Mesenchymal stem cell (in vitro differentiated cells and primary cell): ENCODE results near the gene THOC6.
"Not testable (repeated sequence)": the region's sequence is repeated elsewhere in the genome, so short reads cannot be mapped to it uniquely, and the experiment has no call there.

ENCODE experiments used
- DNase-seq: peaks from one replicate; pipeline ENCODE4 v3.0.0-alpha.2; 2013
- H2AFZ ChIP-seq: one replicate; pipeline ENCODE4 v1.6.1; 2013; ENCODE audit warnings: low read depth, mild to moderate bottlenecking, control low read depth, inconsistent platforms, low read length, moderate library complexity
- H2AK5ac ChIP-seq: 2 replicates; pipeline ENCODE4 v1.6.1; 2013; ENCODE audit warnings: low read length, moderate library complexity, mild to moderate bottlenecking, inconsistent platforms; ENCODE audit not compliant: severe bottlenecking
- H2BK120ac ChIP-seq: one replicate; pipeline ENCODE4 v1.6.1; 2013; ENCODE audit warnings: low read depth, mild to moderate bottlenecking, inconsistent platforms, low read length, moderate library complexity
- H2BK12ac ChIP-seq, 2 experiments: one replicate each; pipeline ENCODE4 v1.6.1; 2013; ENCODE audit warnings: inconsistent platforms in 2 of 2, low read length in 2 of 2, mild to moderate bottlenecking in 2 of 2, moderate library complexity in 2 of 2, control low read depth in 1 of 2
- H2BK15ac ChIP-seq: one replicate; pipeline ENCODE4 v1.6.1; 2013; ENCODE audit warnings: mild to moderate bottlenecking, low read depth, inconsistent platforms; ENCODE audit not compliant: poor library complexity, severe bottlenecking
- H2BK5ac ChIP-seq: 2 replicates; pipeline ENCODE4 v1.6.1; 2013; ENCODE audit warnings: low read depth, mild to moderate bottlenecking, low read length, control low read depth, inconsistent platforms; ENCODE audit not compliant: poor library complexity, severe bottlenecking
- H3K14ac ChIP-seq, 2 experiments: one replicate each; pipeline ENCODE4 v1.6.1; 2013; ENCODE audit warnings: inconsistent platforms in 2 of 2, low read length in 2 of 2, control low read depth in 1 of 2, mild to moderate bottlenecking in 1 of 2, moderate library complexity in 1 of 2
- H3K18ac ChIP-seq, 2 experiments: one replicate each; pipeline ENCODE4 v1.6.1; 2013; ENCODE audit warnings: inconsistent platforms in 2 of 2, low read length in 2 of 2, control low read depth in 1 of 2, low read depth in 1 of 2, mild to moderate bottlenecking in 1 of 2
- H3K23ac ChIP-seq, 2 experiments: one replicate each; pipeline ENCODE4 v1.6.1; 2013; ENCODE audit warnings: inconsistent platforms in 2 of 2, low read length in 2 of 2, mild to moderate bottlenecking in 2 of 2, moderate library complexity in 2 of 2, control low read depth in 1 of 2
- H3K27ac ChIP-seq: 2 replicates; pipeline ENCODE4 v1.5.1; 2013; ENCODE audit warnings: mild to moderate bottlenecking, moderate library complexity, low read length, control low read depth, inconsistent platforms; ENCODE audit not compliant: poor library complexity, severe bottlenecking
- H3K27me3 ChIP-seq, 2 experiments: 2 replicates each; pipeline versions ENCODE4 v1.6.1 to v1.7.0; 2013; ENCODE audit warnings: low read length in 2 of 2, mild to moderate bottlenecking in 2 of 2, moderate library complexity in 2 of 2, control low read depth in 1 of 2, inconsistent platforms in 1 of 2; ENCODE audit not compliant: control insufficient read depth in 1 of 2, insufficient read depth in 1 of 2
- H3K36me3 ChIP-seq, 2 experiments: 2 replicates each; pipeline versions ENCODE4 v1.6.1 to v1.7.0; 2013; ENCODE audit warnings: low read length in 2 of 2, control low read depth in 1 of 2, inconsistent platforms in 1 of 2, low read depth in 1 of 2, mild to moderate bottlenecking in 1 of 2; ENCODE audit not compliant: insufficient read depth in 2 of 2, control insufficient read depth in 1 of 2
- H3K4ac ChIP-seq, 2 experiments: one replicate each; pipeline ENCODE4 v1.6.1; 2013; ENCODE audit warnings: inconsistent platforms in 2 of 2, low read length in 2 of 2, mild to moderate bottlenecking in 2 of 2, moderate library complexity in 2 of 2, control low read depth in 1 of 2, low read depth in 1 of 2
- H3K4me1 ChIP-seq: 2 replicates; pipeline ENCODE4 v1.6.1; 2013; ENCODE audit warnings: low read depth, low read length, control low read depth; ENCODE audit not compliant: control insufficient read depth, insufficient read depth
- H3K4me2 ChIP-seq: 2 replicates; pipeline ENCODE4 v1.6.1; 2013; ENCODE audit warnings: low read length, mild to moderate bottlenecking, inconsistent platforms; ENCODE audit not compliant: poor library complexity, severe bottlenecking
- H3K4me3 ChIP-seq, 2 experiments: 2 replicates each; pipeline versions ENCODE4 v1.5.1 to v1.7.0; 2013; ENCODE audit warnings: low read length in 2 of 2, mild to moderate bottlenecking in 2 of 2, control low read depth in 1 of 2, low read depth in 1 of 2; ENCODE audit not compliant: insufficient read depth in 1 of 2
- H3K79me1 ChIP-seq: replicated peaks from 2 replicates; pipeline ENCODE4 v1.6.1; 2013; ENCODE audit warnings: mild to moderate bottlenecking, control low read depth, low read length, inconsistent platforms; ENCODE audit not compliant: poor library complexity, severe bottlenecking
- H3K9ac ChIP-seq: 2 replicates; pipeline ENCODE4 v1.7.0; 2013; ENCODE audit warnings: mild to moderate bottlenecking, low read length, moderate library complexity
- H3K9me3 ChIP-seq: 2 replicates; pipeline ENCODE4 v1.7.0; 2013; ENCODE audit warnings: mild to moderate bottlenecking, low read length; ENCODE audit not compliant: control insufficient read depth
- H4K8ac ChIP-seq: one replicate; pipeline ENCODE4 v1.6.1; 2013; ENCODE audit warnings: inconsistent platforms, mild to moderate bottlenecking, low read length, moderate library complexity
- H4K91ac ChIP-seq: one replicate; pipeline ENCODE4 v1.6.1; 2013; ENCODE audit warnings: mild to moderate bottlenecking, low read length, inconsistent platforms
- WGBS: methylation state at CpG from one replicate; pipeline ENCODE4 v1.1.7; 2013; ENCODE audit warnings: mixed read lengths; 5-methylcytosine and 5-hydroxymethylcytosine counted together

The THOC6 gene

GRCh38 chr16:3069146-3069545 lies 45.3 kb downstream of the THOC6 start:
- not testable (repeated sequence) for H3K79me1 ChIP-seq
- WGBS = 92% methylated on average over 10 of the region's 11 CpGs

GRCh38 chr16:3070608-3071111 lies 46.8 kb downstream of the THOC6 start:
- Histone ChIP-seq H3K9me3 (no peaks in the 10 kb centered on the region), H3K79me1 (peaks cover 4% of the 10 kb centered on the region), H3K4me1 (peaks cover 14% of the 10 kb centered on the region), H2BK120ac (no peak overlapping the region), H3K36me3 (peaks cover 0 to 26% of the 10 kb centered on the region in 2 experiments), H3K27ac (no peak overlapping the region), H3K18ac (no peak overlapping the region), H4K91ac (no peak overlapping the region), H3K23ac (no peak overlapping the region), H3K27me3 (peaks cover 15 to 31% of the 10 kb centered on the region in 2 experiments), H2BK12ac (no peak overlapping the region), H3K4me2 (no peak overlapping the region), H2AK5ac (no peak overlapping the region), H2AFZ (no peak overlapping the region), H3K4me3 (no peak overlapping the region), H3K4ac (no peak overlapping the region), H2BK5ac (no peak overlapping the region), H4K8ac (no peak overlapping the region), H3K9ac (no peak overlapping the region), H3K14ac (no peak overlapping the region), H2BK15ac (no peak overlapping the region)
- no peak for DNase-seq
- 86% methylated on average over 9 of the region's 9 CpGs for WGBS

More at GRCh38 chr16:3069146-3069545, 45.3 kb downstream of the THOC6 start:
- H3K27ac ChIP-seq, H3K23ac ChIP-seq, H3K18ac ChIP-seq, H2AK5ac ChIP-seq, H3K9ac ChIP-seq, H2BK5ac ChIP-seq, H3K14ac ChIP-seq, H3K4ac ChIP-seq, H3K9me3 ChIP-seq, H2BK15ac ChIP-seq, H3K4me3 ChIP-seq, H2AFZ ChIP-seq, DNase-seq, H2BK120ac ChIP-seq, H4K91ac ChIP-seq, H3K4me2 ChIP-seq, H2BK12ac ChIP-seq, H4K8ac ChIP-seq: not testable (repeated sequence)
- H3K36me3 ChIP-seq = peaks cover 0 to 26% of the 10 kb centered on the region in 2 experiments
- H3K4me1 ChIP-seq = peaks cover 26% of the 10 kb centered on the region
- H3K27me3 ChIP-seq = peaks cover 8 to 27% of the 10 kb centered on the region in 2 experiments

- H3K23ac ChIP-seq = no peak overlapping the region
- peaks cover 23 to 31% of the 10 kb centered on the region in 2 experiments for H3K27me3 ChIP-seq
- no peak overlapping the region for H3K27ac ChIP-seq
- H3K4me3 ChIP-seq = no peak overlapping the region
- H3K14ac ChIP-seq = no peak overlapping the region
- no peak overlapping the region for H2BK15ac ChIP-seq
- H4K91ac ChIP-seq = no peak overlapping the region
- H3K4me1 ChIP-seq = peaks cover 5% of the 10 kb centered on the region
- H4K8ac ChIP-seq = no peak overlapping the region
- H3K4ac ChIP-seq = no peak overlapping the region
- H3K18ac ChIP-seq = no peak overlapping the region
- WGBS = 86% methylated on average over 7 of the region's 7 CpGs
- no peaks in the 10 kb centered on the region for H3K9me3 ChIP-seq
- H3K9ac ChIP-seq = no peak overlapping the region
- no peak overlapping the region for H2AFZ ChIP-seq
- H2BK5ac ChIP-seq = no peak overlapping the region
- peaks cover under 1% of the 10 kb centered on the region for H3K79me1 ChIP-seq
- no peak overlapping the region for H2BK120ac ChIP-seq
- H3K4me2 ChIP-seq = no peak overlapping the region
- no peak overlapping the region for H2BK12ac ChIP-seq
- no peak for DNase-seq
- H3K36me3 ChIP-seq = peaks cover 0 to 26% of the 10 kb centered on the region in 2 experiments
- no peak overlapping the region for H2AK5ac ChIP-seq
These were observed 47.8 kb downstream of the THOC6 start for GRCh38 chr16:3071655-3072054.

- H3K14ac ChIP-seq, H2BK15ac ChIP-seq: not testable (repeated sequence)
These were observed 48.3 kb downstream of the THOC6 start for GRCh38 chr16:3072148-3072547.

More at GRCh38 chr16:3072148-3072547, 48.3 kb downstream of the THOC6 start:
- H2BK5ac ChIP-seq, H3K18ac ChIP-seq, H3K4me3 ChIP-seq, H3K27ac ChIP-seq, H3K4me2 ChIP-seq, H3K9ac ChIP-seq, H3K79me1 ChIP-seq, H3K23ac ChIP-seq, H4K8ac ChIP-seq, H2AFZ ChIP-seq, H2AK5ac ChIP-seq, DNase-seq, H3K4ac ChIP-seq, H3K4me1 ChIP-seq, H2BK12ac ChIP-seq, H4K91ac ChIP-seq, H3K9me3 ChIP-seq, H2BK120ac ChIP-seq: not testable (repeated sequence)
- Histone ChIP-seq H3K36me3 (peaks cover 0 to 25% of the 10 kb centered on the region in 2 experiments), H3K27me3 (peaks cover 28 to 36% of the 10 kb centered on the region in 2 experiments)
- 83% methylated on average over 3 of the region's 4 CpGs for WGBS
